Panc1 (cell line): Measurements from ENCODE around the gene SLIT3.

ENCODE experiments used
- CTCF ChIP-seq: fragments of 450-650 bp; IDR thresholded peaks from 2 replicates; pipeline ENCODE4 v1.5.1; 2017; ENCODE audit warnings: mild to moderate bottlenecking
- POLR2AphosphoS5 ChIP-seq: IDR thresholded peaks from 2 replicates; pipeline ENCODE4 v1.6.1; 2012; ENCODE audit warnings: mild to moderate bottlenecking, low read depth, low read length, moderate library complexity

- no peak for TF ChIP-seq CTCF
- TF ChIP-seq POLR2AphosphoS5: no peak
Measured at GRCh38 chr5:168964182-168964581, 336.8 kb downstream of the SLIT3 start.
